LNCAP (cell line): ENCODE results near the gene GALNT10.

Experiments used
- CTCF ChIP-seq: fragments of 450-650 bp; IDR thresholded peaks from 2 replicates; pipeline ENCODE4 v1.5.1; 2017; ENCODE audit warnings: mild to moderate bottlenecking

Gene GALNT10

DNA sequence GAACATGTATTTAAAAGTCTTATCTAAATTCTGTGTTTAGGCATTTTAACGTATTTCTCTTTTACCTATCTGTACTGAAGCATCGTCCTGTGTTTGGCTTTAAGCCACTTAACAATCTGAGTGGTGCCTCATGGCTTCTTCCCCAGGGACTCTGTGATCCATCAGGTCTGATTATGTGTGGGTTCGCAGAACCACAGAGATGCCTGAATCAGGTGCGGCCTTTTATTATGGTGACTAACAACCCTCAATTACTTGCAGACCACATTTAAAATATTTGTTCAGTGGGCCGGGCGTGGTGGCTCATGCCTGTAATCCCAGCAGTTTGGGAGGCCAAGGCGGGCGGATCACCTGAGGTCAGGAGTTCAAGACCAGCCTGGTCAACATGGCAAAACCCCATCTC lies 215.7 kb downstream of the GALNT10 start:
- no peak for TF ChIP-seq CTCF

DNA sequence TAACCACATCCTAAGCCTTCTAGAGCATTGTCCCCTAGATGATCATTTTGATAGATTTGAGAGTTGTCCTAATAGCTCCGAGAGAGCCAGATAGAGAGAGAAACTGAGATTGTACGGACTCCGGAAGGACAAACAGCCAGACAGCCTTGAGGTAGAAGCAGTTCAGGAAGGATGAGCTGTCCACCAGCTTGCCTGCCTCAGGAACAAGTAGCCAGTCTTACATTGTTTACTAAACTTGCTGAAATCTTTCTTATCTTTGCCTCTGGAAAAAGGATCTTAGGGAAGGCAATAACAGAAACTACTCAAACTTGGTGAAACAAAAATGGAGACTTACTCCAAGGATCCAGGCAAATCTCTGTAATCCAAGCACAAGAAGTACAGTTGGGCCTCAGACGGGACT lies 216.3 kb downstream of the GALNT10 start:
- no peak for TF ChIP-seq CTCF

GRCh38 chr5:154408811-154409210 lies 218.3 kb downstream of the GALNT10 start:
- TF ChIP-seq CTCF: no peak

GRCh38 chr5:154409230-154409840 lies 218.8 kb downstream of the GALNT10 start:
- TF ChIP-seq CTCF: no peak

- no peak for TF ChIP-seq CTCF
Measured at GRCh38 chr5:154410008-154410407, 219.5 kb downstream of the GALNT10 start.

DNA sequence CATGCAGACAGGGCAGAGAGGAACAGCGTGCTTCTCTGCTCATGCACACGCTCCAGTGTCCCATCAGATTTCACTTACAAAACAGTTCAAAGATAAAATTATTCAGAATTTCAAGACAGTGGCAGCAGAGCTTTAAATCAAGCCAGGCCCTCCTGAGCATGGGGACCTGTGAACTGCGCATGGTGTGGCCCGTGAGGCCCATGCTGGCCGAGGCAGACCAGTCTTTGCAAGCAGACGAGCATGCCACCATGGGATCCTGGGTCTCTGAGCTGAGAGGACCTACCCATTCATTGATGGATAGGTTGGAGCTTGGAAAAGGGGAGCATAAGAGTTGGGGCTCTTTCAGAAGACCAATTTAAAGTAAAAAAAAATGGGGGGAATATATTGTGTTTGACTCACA lies 220.3 kb downstream of the GALNT10 start:
- TF ChIP-seq CTCF: no peak

GRCh38 chr5:154411338-154411737 lies 220.8 kb downstream of the GALNT10 start:
- no peak for TF ChIP-seq CTCF

GRCh38 chr5:154412316-154412715 lies 221.8 kb downstream of the GALNT10 start:
- no peak for TF ChIP-seq CTCF
